Ovary (tissue), 9 donors: ENCODE measurements around the gene TAPT1. TPM values are rescaled to one million over a fixed set of nuclear protein-coding genes. Genes with fewer than 3 reads are reported as not detected.

Experiments used
- DNase-seq, 5 donors: peaks; one replicate each; pipeline ENCODE4 v3.0.0-alpha.2; 2019 to 2020
- H3K27ac ChIP-seq, 2 donors: fragments of 200-600 bp; one replicate each; pipeline versions ENCODE4 v1.5.1 to v1.8.0; 2019 to 2022
- H3K27me3 ChIP-seq: fragments of 200-600 bp; one replicate; pipeline ENCODE4 v1.8.0; 2022
- H3K36me3 ChIP-seq: fragments of 200-600 bp; sonication (generic); one replicate; pipeline ENCODE4 v1.5.1; 2019
- H3K4me1 ChIP-seq: one replicate; pipeline ENCODE4 v1.8.1; 2013; ENCODE audit warnings: mild to moderate bottlenecking, moderate library complexity; ENCODE audit not compliant: insufficient read depth
- H3K4me3 ChIP-seq: fragments of 200-600 bp; sonication (generic); one replicate; pipeline ENCODE4 v1.5.1; 2017
- H3K9me3 ChIP-seq, 2 donors: fragments of 200-600 bp in 1 of 2; sonication (generic) in 1 of 2; one replicate each; pipeline versions ENCODE4 v1.5.1 to v1.8.1; 2013 to 2019; ENCODE audit warnings: mild to moderate bottlenecking in 1 of 2, moderate library complexity in 1 of 2
- EP300 ChIP-seq: sonication (generic); formaldehyde crosslinking; IDR thresholded peaks from one replicate; pipeline ENCODE4 v1.6.1; 2017; ENCODE audit warnings: antibody characterized with exemption
- POLR2A ChIP-seq: fragments of 450-650 bp; IDR thresholded peaks from one replicate; pipeline ENCODE4 v1.6.1; 2017; ENCODE audit warnings: antibody characterized with exemption, mild to moderate bottlenecking, moderate library complexity
- WGBS, 3 donors: extraction: QIAGEN DNeasy Blood & Tissue Kit in 1 of 3; methylation state at CpG; one replicate each; pipeline versions ENCODE4 v1.1.5 to v1.1.7; 2013 to 2017; 5-methylcytosine and 5-hydroxymethylcytosine counted together
- intact Hi-C, 4 donors: fragments of 100-400 bp; cut with DNase I; formaldehyde crosslinking; loops; one replicate each; pipeline versions ENCODE4 v1.11.0 to v1.15.1; 2022 to 2023
- polyA plus RNA-seq, 2 donors: library from polyadenylated mRNA; stranded (reverse); fragments of 200-250 nt in 1 of 2; fragments of 350-450 nt in 1 of 2; fragmentation: Illumina TruSeq in 1 of 2; extraction: RNeasy Lipid Tissue Mini Kit (QIAGEN cat#74804) in 1 of 2; gene quantifications; one replicate each; pipeline ENCODE4 v1.2.3, GENCODE V29; 2013 to 2014
- total RNA-seq, 7 donors: library from RNA; depleted of rRNA in 2 of 7; stranded (reverse); fragments of >200 nt in 2 of 7; fragmentation: NEBNext Ultra II Directional in 3 of 7; extraction: Animal tissue kit (Norgen Biotek cat#: 25700) in 3 of 7; gene quantifications; one replicate each; pipeline versions ENCODE4 v1.1.0 to v1.2.4, GENCODE V29; 2016 to 2023
- TF ChIP-seq, protein P1 (sequence below), 3 donors: fragments of 450-650 bp in 2 of 3; fragments of 200-600 bp in 1 of 3; IDR thresholded peaks; one replicate each; pipeline versions ENCODE4 v1.5.1 to v1.8.0; 2016 to 2022; ENCODE audit warnings: antibody characterized with exemption in 3 of 3, mild to moderate bottlenecking in 1 of 3
- donor health status: DM: no; HTN: no; CAD: no; lungs with moderate emphysema.
- donor health status: DM: no; HTN: no; CAD: no.
- donor health status: Bipolar disorder and iron deficiency.
- donor health status: DM: yes; HTN: yes; CAD: no.
- donor health status: DM: no; HTN: no; CAD: no.
- donor health status: DM: yes; HTN: yes; CAD: no.

Gene TAPT1
- total and polyA plus RNA-seq, 9 donors = 18.3 to 36.7 (median 27.2) TPM

DNA sequence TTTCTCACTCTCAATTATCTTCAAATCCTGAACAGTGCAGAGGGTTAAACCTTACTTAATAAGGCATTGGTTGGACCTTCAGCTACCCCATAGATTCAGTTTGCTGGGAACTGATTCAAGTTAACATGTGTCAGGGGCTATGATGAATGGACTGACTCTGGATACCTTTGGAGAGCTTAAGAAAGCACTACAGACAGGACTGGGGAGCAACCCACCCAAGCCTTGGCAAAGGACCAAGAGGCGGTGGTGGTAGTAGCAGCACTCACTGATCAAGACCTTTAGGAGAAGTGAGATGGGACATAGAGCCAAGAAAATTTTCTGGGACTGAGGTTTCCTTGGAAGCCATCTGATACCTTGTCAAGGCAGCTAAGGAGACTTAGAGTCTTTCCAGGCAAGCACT is 43.0 kb upstream of the TAPT1 start:
- intact Hi-C loops = loop anchor here in 3 of 4 donors (5.0 to 10.0 kb wide), 5 partner anchors 72 to 794 kb away; no protein-coding TSS in a partner anchor
- Histone ChIP-seq H3K27ac (no peak overlapping the region), H3K4me3 (no peak overlapping the region), H3K4me1 (no peaks in the 10 kb centered on the region), H3K27me3 (no peaks in the 10 kb centered on the region), H3K36me3 (no peaks in the 10 kb centered on the region), H3K9me3 (no peaks in the 10 kb centered on the region)
- DNase-seq = peak in 1 of 5 donors; percentile 17
- TF ChIP-seq POLR2A (no peak), EP300 (no peak)
- TF ChIP-seq, protein P1, sequence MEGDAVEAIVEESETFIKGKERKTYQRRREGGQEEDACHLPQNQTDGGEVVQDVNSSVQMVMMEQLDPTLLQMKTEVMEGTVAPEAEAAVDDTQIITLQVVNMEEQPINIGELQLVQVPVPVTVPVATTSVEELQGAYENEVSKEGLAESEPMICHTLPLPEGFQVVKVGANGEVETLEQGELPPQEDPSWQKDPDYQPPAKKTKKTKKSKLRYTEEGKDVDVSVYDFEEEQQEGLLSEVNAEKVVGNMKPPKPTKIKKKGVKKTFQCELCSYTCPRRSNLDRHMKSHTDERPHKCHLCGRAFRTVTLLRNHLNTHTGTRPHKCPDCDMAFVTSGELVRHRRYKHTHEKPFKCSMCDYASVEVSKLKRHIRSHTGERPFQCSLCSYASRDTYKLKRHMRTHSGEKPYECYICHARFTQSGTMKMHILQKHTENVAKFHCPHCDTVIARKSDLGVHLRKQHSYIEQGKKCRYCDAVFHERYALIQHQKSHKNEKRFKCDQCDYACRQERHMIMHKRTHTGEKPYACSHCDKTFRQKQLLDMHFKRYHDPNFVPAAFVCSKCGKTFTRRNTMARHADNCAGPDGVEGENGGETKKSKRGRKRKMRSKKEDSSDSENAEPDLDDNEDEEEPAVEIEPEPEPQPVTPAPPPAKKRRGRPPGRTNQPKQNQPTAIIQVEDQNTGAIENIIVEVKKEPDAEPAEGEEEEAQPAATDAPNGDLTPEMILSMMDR (IDR thresholded peaks at IDR 0.05) = no peak
- 62 to 82% (median 70%) methylated on average over 1 of the region's 1 CpG for WGBS, 3 donors

DNA sequence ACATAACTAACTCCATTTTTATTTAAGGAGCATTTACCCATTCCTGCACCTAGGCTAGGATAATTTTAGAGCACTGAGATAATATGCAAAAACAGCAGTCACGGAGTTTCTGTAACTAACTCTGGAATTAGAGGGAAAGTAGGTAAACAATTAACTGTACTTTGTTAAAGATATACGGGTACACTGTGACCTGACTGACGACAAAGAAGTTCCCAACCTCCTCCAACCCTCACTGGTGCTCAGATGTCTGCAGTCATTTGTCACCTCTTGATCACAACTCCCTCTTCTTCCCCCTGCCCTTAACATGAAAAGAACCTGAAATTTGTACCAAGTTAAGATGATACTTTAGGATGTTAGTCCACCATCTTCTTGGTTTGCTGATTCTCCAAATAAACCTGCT is 42.0 kb upstream of the TAPT1 start:
- 58 to 69% (median 68%) methylated on average over 3 of the region's 3 CpGs for WGBS, 3 donors
- DNase-seq = no peak
- Histone ChIP-seq H3K27ac (no peak overlapping the region), H3K9me3 (no peaks in the 10 kb centered on the region), H3K4me1 (no peaks in the 10 kb centered on the region), H3K36me3 (no peaks in the 10 kb centered on the region), H3K4me3 (no peak overlapping the region), H3K27me3 (no peaks in the 10 kb centered on the region)
- TF ChIP-seq EP300 (no peak), POLR2A (no peak)
- TF ChIP-seq, protein P1 (IDR thresholded peaks at IDR 0.05) = no peak
- intact Hi-C loops = loop anchor here in 3 of 4 donors (5.0 to 10.0 kb wide), 5 partner anchors 71 to 793 kb away; no protein-coding TSS in a partner anchor

DNA sequence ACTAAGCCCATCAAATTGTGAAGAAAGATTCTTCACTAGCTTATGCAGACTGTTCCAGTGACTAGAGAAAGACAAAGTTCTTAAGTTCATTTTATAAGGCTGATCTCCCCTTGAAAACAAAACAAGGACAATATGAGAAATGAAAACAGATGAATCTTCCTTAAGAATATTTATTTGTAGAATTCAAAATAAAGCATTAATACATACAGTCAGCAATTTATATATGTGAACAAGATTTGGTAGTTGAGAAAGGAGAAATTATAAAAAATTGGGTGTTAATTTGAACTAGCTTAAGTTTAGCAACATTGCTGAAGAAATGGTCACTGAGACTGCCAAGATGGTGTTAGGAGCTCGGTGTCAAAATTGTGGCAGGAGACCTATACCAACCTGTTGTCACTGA is 41.4 kb upstream of the TAPT1 start:
- TF ChIP-seq EP300 = no peak
- TF ChIP-seq, protein P1 (IDR thresholded peaks at IDR 0.05) = no peak
- TF ChIP-seq POLR2A = no peak
- intact Hi-C loops = loop anchor here in 3 of 4 donors (5.0 to 10.0 kb wide), 5 partner anchors 70 to 793 kb away; no protein-coding TSS in a partner anchor
- WGBS, 3 donors = 96 to 100% (median 100%) methylated on average over 1 of the region's 1 CpG
- Histone ChIP-seq H3K4me3 (no peak overlapping the region), H3K27ac (no peak overlapping the region), H3K9me3 (no peaks in the 10 kb centered on the region), H3K4me1 (no peaks in the 10 kb centered on the region), H3K27me3 (no peaks in the 10 kb centered on the region), H3K36me3 (no peaks in the 10 kb centered on the region)
- DNase-seq = no peak

DNA sequence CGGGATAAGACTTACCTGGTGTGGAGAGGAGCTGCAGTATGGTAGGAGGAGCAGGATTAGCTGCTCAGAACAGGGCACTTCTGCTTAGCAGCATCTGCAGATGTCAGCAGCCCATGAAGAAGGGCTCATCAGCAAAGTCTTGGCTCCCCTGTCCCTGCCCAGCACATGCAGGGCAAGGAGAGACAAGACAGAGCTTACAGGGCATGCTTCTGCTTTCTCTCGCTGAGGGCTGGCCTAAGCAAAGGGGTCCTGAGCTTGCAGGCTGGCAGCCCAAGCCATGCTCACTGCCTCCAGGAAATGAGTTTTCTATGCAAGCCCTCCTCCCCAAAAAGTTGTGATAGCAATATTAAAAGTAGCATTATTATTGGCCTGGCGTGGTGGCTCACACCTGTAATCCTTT is 39.5 kb upstream of the TAPT1 start:
- WGBS, 3 donors = 94 to 97% (median 97%) methylated on average over 3 of the region's 3 CpGs
- intact Hi-C loops = loop anchor here in 3 of 4 donors (5.0 to 10.0 kb wide), 5 partner anchors 69 to 791 kb away; no protein-coding TSS in a partner anchor
- Histone ChIP-seq H3K4me3 (no peak overlapping the region), H3K27ac (no peak overlapping the region), H3K27me3 (no peaks in the 10 kb centered on the region), H3K4me1 (no peaks in the 10 kb centered on the region), H3K36me3 (no peaks in the 10 kb centered on the region), H3K9me3 (no peaks in the 10 kb centered on the region)
- no peak for DNase-seq
- TF ChIP-seq, protein P1 (IDR thresholded peaks at IDR 0.05) = no peak
- TF ChIP-seq EP300 (no peak), POLR2A (no peak)
